ENCODE measurements around the gene TTC39B.

Gene TTC39B

GRCh38 chr9:15220658-15221318, 86.2 kb downstream of the TTC39B start:
- no peak for DNase-seq

- DNase-seq = no peak
These were observed 87.5 kb downstream of the TTC39B start for GRCh38 chr9:15219546-15219945.

- no peak for DNase-seq
These were observed 88.0 kb downstream of the TTC39B start for GRCh38 chr9:15218994-15219393.

GRCh38 chr9:15213249-15213648, 93.8 kb downstream of the TTC39B start:
- no peak for DNase-seq

GRCh38 chr9:15211815-15212495, 95.1 kb downstream of the TTC39B start:
- no peak for DNase-seq

- DNase-seq = peak; percentile 29
These were observed 95.7 kb downstream of the TTC39B start for GRCh38 chr9:15211160-15211814.

GRCh38 chr9:15206903-15207696, 99.9 kb downstream of the TTC39B start:
- DNase-seq = no peak

GRCh38 chr9:15205632-15206420, 101.2 kb downstream of the TTC39B start:
- no peak for DNase-seq

- DNase-seq = no peak
These were observed 103.4 kb downstream of the TTC39B start for GRCh38 chr9:15203581-15203980.

- no peak for DNase-seq
These were observed 106.9 kb downstream of the TTC39B start for GRCh38 chr9:15200111-15200510.

GRCh38 chr9:15192856-15193255, 114.2 kb downstream of the TTC39B start:
- DNase-seq = no peak

GRCh38 chr9:15191378-15191777, 115.6 kb downstream of the TTC39B start:
- no peak for DNase-seq

- DNase-seq = no peak
These were observed 117.5 kb downstream of the TTC39B start for GRCh38 chr9:15189481-15189880.

GRCh38 chr9:15187589-15187988, 119.4 kb downstream of the TTC39B start:
- no peak for DNase-seq

GRCh38 chr9:15182730-15183129, 124.3 kb downstream of the TTC39B start:
- no peak for DNase-seq

- no peak for DNase-seq
These were observed 124.9 kb downstream of the TTC39B start for GRCh38 chr9:15182101-15182551.

- DNase-seq = no peak
These were observed 126.9 kb downstream of the TTC39B start for GRCh38 chr9:15180124-15180523.

GRCh38 chr9:15178631-15179030, 128.4 kb downstream of the TTC39B start:
- no peak for DNase-seq

- DNase-seq = no peak
These were observed 130.2 kb downstream of the TTC39B start for GRCh38 chr9:15176836-15177235.

- no peak for DNase-seq
These were observed 143.1 kb downstream of the TTC39B start for GRCh38 chr9:15163931-15164330.

- no peak for DNase-seq
These were observed 145.3 kb downstream of the TTC39B start for GRCh38 chr9:15161753-15162152.

- no peak for DNase-seq
These were observed 146.3 kb downstream of the TTC39B start for GRCh38 chr9:15160673-15161072.

Data from stimulated activated CD4-positive, alpha-beta T cell treated with anti-CD3 and anti-CD28 coated beads, Interleukin-4, amount 100 ng/mL, for 1 hour (primary cell).